Measurements from ENCODE around the gene TAOK1. TPM values are rescaled to one million over a fixed set of nuclear protein-coding genes. Genes with fewer than 3 reads are reported as not detected.

The TAOK1 gene
- total RNA-seq, 1 experiment from 2014 or later, result 56.3 TPM

- POLR2A ChIA-PET, result interaction anchor here (0.6 kb wide), 1 partner anchor 404 kb away, joined by 5 read pairs; no protein-coding TSS in a partner anchor
- Histone ChIP-seq H3K9ac (ENCODE audit: low read length) (no peak overlapping the region), H3K79me2 (ENCODE audit: insufficient read depth, low read length) (no peaks in the 10 kb centered on the region), H3K27ac (ENCODE audit: low read depth, low read length) (no peak overlapping the region), H3K4me1 (ENCODE audit: control insufficient read depth in 1 of 2, insufficient read depth in 2 of 2, low read length in 2 of 2) (no peaks in the 10 kb centered on the region), H3K27me3 (ENCODE audit: insufficient read depth, low read length) (no peaks in the 10 kb centered on the region), H3K36me3 (ENCODE audit: control insufficient read depth in 1 of 2, insufficient read depth in 2 of 2, low read length in 2 of 2) (peaks cover 9 to 18% of the 10 kb centered on the region in 2 experiments), H3K4me3 (replicated peaks in 1 of 2; ENCODE audit: low read depth in 1 of 2, low read length in 2 of 2) (no peak overlapping the region), H3K4me2 (ENCODE audit: low read length) (no peak overlapping the region), H3K9me3 (ENCODE audit: control insufficient read depth in 1 of 2, insufficient read depth in 1 of 2, low read depth in 1 of 2, low read length in 2 of 2) (no peaks in the 10 kb centered on the region), H3K9me2 (ENCODE audit: insufficient read depth) (no peaks in the 10 kb centered on the region), H4K20me1 (ENCODE audit: insufficient read depth) (no peaks in the 10 kb centered on the region), H2AFZ (ENCODE audit: low read depth, low read length, poor library complexity, severe bottlenecking) (no peak overlapping the region)
- DNase-seq (ENCODE audit: low read depth, low spot score), result no peak
- intact Hi-C loops (cut with micrococcal nuclease), result no loop called here
- RAD21 ChIA-PET (ENCODE audit: low non-redundant PET in 1 of 2, low total read pairs in 2 of 2, uncharacterized antibody in 2 of 2, unreplicated experiment in 2 of 2), result no interaction called here
- CTCF ChIA-PET, result interaction anchor here (0.7 to 4.2 kb wide), 4 partner anchors 164 to 571 kb away, joined by 3 to 43 read pairs (median 3); no protein-coding TSS in a partner anchor
- no peak for TF ChIP-seq SIN3A (IDR thresholded peaks at IDR 0.05; ENCODE audit: low read depth)
- no peak for TF ChIP-seq POLR2A (IDR thresholded peaks at IDR 0.05; ENCODE audit: borderline replicate concordance, extremely low read depth, insufficient read depth, insufficient read length)
- no peak for TF ChIP-seq CEBPB (IDR thresholded peaks at IDR 0.05; ENCODE audit: low read depth)
- TF ChIP-seq FOSL1 (IDR thresholded peaks at IDR 0.05; ENCODE audit: low read depth), result no peak
- TF ChIP-seq POLR2AphosphoS5 (IDR thresholded peaks at IDR 0.05; ENCODE audit: low read depth, low read length), result no peak
- TF ChIP-seq ZNF274 (IDR thresholded peaks at IDR 0.05; ENCODE audit: low read depth, low read length), result no peak
- no peak for TF ChIP-seq RAD21 (IDR thresholded peaks at IDR 0.05; ENCODE audit: low read depth)
- TF ChIP-seq EZH2 (IDR thresholded peaks at IDR 0.05), result no peak
- TF ChIP-seq YY1 (IDR thresholded peaks at IDR 0.05; ENCODE audit: extremely low read depth, insufficient replicate concordance, low read depth, low read length), result no peak
- TF ChIP-seq ELF1 (IDR thresholded peaks at IDR 0.05; ENCODE audit: borderline replicate concordance, low read depth), result no peak
- no peak for TF ChIP-seq MAX (IDR thresholded peaks at IDR 0.05)
- TF ChIP-seq CTCF (IDR thresholded peaks at IDR 0.05 in 2 of 3, conservative IDR thresholded peaks at IDR 0.05 in 1 of 3; ENCODE audit: borderline replicate concordance in 1 of 3, insufficient read depth in 1 of 3, low read depth in 2 of 3, low read length in 2 of 3), result no peak
- no peak for TF ChIP-seq ZFX (IDR thresholded peaks at IDR 0.05)
- no peak for TF ChIP-seq JUND (IDR thresholded peaks at IDR 0.05)
- TF ChIP-seq SP1 (IDR thresholded peaks at IDR 0.05; ENCODE audit: low read depth), result no peak
- no peak for TF ChIP-seq EZH2phosphoT487 (IDR thresholded peaks at IDR 0.05; ENCODE audit: borderline replicate concordance)
- TF ChIP-seq REST (IDR thresholded peaks at IDR 0.05; ENCODE audit: low read depth), result no peak
- TF ChIP-seq CBX3 (IDR thresholded peaks at IDR 0.05; ENCODE audit: low read depth), result no peak
- BruUV-seq (replicated peaks), result no TSS peak
- ATAC-seq, result no peak
Measured at GRCh38 chr17:29533976-29534375, 143.8 kb downstream of the TAOK1 start.

Data from HCT116 (cell line).